Peyer's patch (tissue), 4 donors: ENCODE results near the gene BRIP1. TPM values are rescaled to one million over a fixed set of nuclear protein-coding genes. Genes with fewer than 3 reads are reported as not detected.

Experiments used
- DNase-seq, 3 donors: peaks; one replicate each; pipeline ENCODE4 v3.0.0-alpha.2; 2017 to 2019
- H3K27ac ChIP-seq, 4 donors: fragments of 200-600 bp; sonication (generic); one replicate each; pipeline ENCODE4 v1.5.1; 2016 to 2019
- H3K27me3 ChIP-seq, 2 donors: fragments of 200-600 bp; sonication (generic); one replicate each; pipeline ENCODE4 v1.5.1; 2019
- H3K36me3 ChIP-seq, 3 donors: fragments of 200-600 bp; sonication (generic); one replicate each; pipeline ENCODE4 v1.5.1; 2016 to 2019
- H3K4me1 ChIP-seq, 4 donors: fragments of 200-600 bp; sonication (generic); one replicate each; pipeline ENCODE4 v1.5.1; 2016 to 2019
- H3K4me3 ChIP-seq, 4 donors: fragments of 200-600 bp; sonication (generic); 1 replicate in 3 of 4; 2 replicates in 1 of 4; pipeline ENCODE4 v1.5.1; 2016 to 2019; ENCODE audit warnings: mild to moderate bottlenecking in 1 of 4
- H3K9me3 ChIP-seq, 4 donors: fragments of 200-600 bp; sonication (generic); one replicate each; pipeline ENCODE4 v1.5.1; 2016 to 2019; ENCODE audit warnings: mild to moderate bottlenecking in 1 of 4
- POLR2A ChIP-seq, 2 donors: fragments of 450-650 bp; IDR thresholded peaks; one replicate each; pipeline ENCODE4 v1.5.1; 2017; ENCODE audit warnings: antibody characterized with exemption in 2 of 2, mild to moderate bottlenecking in 2 of 2, moderate library complexity in 2 of 2
- total RNA-seq, 4 donors: library from RNA; depleted of rRNA; stranded (reverse); fragments of >200 nt; gene quantifications; one replicate each; pipeline ENCODE4 v1.1.0, GENCODE V29; 2016
- TF ChIP-seq, protein P1 (sequence below), 6 experiments: fragments of 450-650 bp in 4 of 6; fragments of 200-600 bp in 2 of 6; sonication (generic) in 1 of 6; IDR thresholded peaks; one replicate each; pipeline ENCODE4 v1.5.1; 2017 to 2019; ENCODE audit warnings: antibody characterized with exemption in 6 of 6, mild to moderate bottlenecking in 3 of 6, moderate library complexity in 1 of 6

BRIP1 gene
- total RNA-seq, 4 donors from 2014 or later = 4.3 to 13.2 (median 4.5) TPM

DNA sequence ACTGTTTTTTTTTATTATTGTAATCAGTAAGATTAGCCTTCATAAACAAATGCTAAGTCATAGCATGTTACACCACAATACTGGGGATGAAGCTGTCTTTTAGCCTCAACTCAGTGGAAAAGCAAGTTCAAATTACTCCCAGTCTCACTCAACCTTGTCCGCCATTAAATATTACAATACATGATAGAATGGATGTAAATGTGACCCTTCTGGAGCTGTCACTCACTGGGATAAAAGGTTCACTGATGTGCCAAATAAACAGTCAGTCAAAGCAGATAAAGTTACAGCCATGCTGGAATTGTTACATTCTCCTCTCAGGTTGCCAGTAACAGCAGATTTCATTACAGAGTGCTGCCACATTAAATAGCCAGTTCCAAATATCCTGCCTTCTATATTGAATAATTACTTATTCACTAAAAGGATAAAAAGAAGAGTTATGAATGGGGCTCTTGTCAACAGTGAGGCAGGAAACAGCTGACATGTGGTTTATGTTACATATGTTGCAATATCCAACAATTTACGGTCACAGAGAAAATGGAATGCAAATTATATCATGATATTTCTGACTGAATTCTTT, 53.4 kb downstream of the BRIP1 start:
- Histone ChIP-seq H3K36me3 (no peaks in the 10 kb centered on the region), H3K9me3 (no peaks in the 10 kb centered on the region), H3K4me1 (no peaks in the 10 kb centered on the region), H3K27me3 (no peaks in the 10 kb centered on the region), H3K4me3 (no peak overlapping the region), H3K27ac (no peak overlapping the region)
- DNase-seq = no peak
- no peak for TF ChIP-seq POLR2A (IDR thresholded peaks at IDR 0.05)
- TF ChIP-seq, protein P1, sequence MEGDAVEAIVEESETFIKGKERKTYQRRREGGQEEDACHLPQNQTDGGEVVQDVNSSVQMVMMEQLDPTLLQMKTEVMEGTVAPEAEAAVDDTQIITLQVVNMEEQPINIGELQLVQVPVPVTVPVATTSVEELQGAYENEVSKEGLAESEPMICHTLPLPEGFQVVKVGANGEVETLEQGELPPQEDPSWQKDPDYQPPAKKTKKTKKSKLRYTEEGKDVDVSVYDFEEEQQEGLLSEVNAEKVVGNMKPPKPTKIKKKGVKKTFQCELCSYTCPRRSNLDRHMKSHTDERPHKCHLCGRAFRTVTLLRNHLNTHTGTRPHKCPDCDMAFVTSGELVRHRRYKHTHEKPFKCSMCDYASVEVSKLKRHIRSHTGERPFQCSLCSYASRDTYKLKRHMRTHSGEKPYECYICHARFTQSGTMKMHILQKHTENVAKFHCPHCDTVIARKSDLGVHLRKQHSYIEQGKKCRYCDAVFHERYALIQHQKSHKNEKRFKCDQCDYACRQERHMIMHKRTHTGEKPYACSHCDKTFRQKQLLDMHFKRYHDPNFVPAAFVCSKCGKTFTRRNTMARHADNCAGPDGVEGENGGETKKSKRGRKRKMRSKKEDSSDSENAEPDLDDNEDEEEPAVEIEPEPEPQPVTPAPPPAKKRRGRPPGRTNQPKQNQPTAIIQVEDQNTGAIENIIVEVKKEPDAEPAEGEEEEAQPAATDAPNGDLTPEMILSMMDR (IDR thresholded peaks at IDR 0.05) = no peak

DNA sequence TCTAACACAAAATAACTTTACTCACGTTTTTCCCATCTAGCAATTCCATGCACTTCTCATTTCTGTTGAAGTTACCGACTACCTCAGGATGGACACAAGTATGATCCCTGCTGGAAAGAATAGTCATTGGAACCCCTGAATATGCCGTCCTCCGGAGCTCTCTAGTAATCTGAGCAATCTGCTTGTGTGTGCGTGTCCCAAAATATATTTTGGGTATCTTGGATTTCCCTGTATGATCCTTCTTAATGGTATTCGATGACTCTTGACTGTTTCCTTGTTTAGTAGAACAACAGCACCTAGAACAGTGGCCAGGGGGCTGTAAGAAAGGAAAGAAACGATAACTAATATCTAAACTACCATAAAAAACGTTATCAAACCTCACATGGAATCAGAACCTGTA, 54.9 kb downstream of the BRIP1 start:
- TF ChIP-seq POLR2A (IDR thresholded peaks at IDR 0.05) = no peak
- TF ChIP-seq, protein P1 (IDR thresholded peaks at IDR 0.05) = no peak
- Histone ChIP-seq H3K36me3 (no peaks in the 10 kb centered on the region), H3K9me3 (no peaks in the 10 kb centered on the region), H3K27me3 (no peaks in the 10 kb centered on the region), H3K27ac (no peak overlapping the region), H3K4me1 (no peaks in the 10 kb centered on the region), H3K4me3 (no peak overlapping the region)
- no peak for DNase-seq

DNA sequence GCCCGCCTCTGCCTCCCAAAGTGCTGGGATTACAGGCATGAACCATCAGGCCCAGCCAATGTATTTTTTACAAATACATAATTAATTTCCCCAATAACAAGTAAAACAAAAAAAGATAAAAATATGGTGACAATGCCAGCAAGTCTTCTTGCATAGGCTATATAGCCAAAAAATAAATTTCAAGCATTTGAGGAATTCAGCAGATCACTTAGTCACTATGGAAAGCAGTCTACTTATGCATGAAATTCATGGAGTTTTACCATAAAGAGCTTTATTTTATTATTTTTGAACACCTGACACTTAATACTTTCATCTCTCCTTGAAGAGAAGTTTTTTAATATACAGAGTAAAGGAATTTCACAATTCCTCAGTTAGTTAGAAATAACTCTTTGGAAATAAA, 56.4 kb downstream of the BRIP1 start:
- no peaks in the 10 kb centered on the region for H3K9me3 ChIP-seq
- no peak for DNase-seq
- H3K4me3 ChIP-seq = no peak overlapping the region
- no peaks in the 10 kb centered on the region for H3K4me1 ChIP-seq
- H3K27ac ChIP-seq = no peak overlapping the region
- no peaks in the 10 kb centered on the region for H3K27me3 ChIP-seq
- no peaks in the 10 kb centered on the region for H3K36me3 ChIP-seq
- TF ChIP-seq, protein P1 (IDR thresholded peaks at IDR 0.05) = no peak
- no peak for TF ChIP-seq POLR2A (IDR thresholded peaks at IDR 0.05)

DNA sequence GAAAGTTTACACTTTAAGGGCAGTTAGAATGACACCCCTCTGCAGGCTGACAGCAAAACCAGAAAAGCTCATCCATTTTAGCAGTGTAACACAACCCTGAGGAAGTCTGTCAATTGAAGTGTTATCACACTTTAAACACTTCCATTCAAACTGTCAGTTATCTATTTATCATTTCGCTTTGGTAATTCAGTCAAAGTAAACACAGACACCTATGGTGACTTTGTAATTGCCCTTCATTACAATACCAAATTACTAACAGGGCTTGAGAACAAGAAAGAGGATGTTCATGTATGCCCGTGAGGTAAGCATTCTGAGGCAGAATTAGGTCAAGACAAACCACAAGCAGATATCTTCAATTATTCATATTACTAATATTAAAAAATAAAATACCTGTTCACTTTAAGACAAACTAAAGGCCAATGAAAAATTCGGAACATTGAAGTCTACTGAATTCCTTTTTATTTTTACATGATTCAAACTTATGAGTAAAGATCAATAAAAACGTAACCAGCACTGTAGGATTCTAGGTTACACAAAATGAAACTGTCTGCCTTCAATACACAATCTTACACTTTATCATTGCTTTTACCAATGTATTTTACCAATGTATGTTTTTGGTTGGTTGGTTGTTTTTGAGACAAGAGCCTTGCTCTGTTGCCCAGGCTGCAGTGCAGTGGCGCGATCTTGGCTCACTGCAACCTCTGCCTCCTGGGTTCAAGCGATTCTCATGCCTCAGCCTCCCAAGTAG, 57.1 kb downstream of the BRIP1 start:
- TF ChIP-seq POLR2A (IDR thresholded peaks at IDR 0.05) = no peak
- TF ChIP-seq, protein P1 (IDR thresholded peaks at IDR 0.05) = no peak
- DNase-seq = no peak
- no peak overlapping the region for H3K27ac ChIP-seq

DNA sequence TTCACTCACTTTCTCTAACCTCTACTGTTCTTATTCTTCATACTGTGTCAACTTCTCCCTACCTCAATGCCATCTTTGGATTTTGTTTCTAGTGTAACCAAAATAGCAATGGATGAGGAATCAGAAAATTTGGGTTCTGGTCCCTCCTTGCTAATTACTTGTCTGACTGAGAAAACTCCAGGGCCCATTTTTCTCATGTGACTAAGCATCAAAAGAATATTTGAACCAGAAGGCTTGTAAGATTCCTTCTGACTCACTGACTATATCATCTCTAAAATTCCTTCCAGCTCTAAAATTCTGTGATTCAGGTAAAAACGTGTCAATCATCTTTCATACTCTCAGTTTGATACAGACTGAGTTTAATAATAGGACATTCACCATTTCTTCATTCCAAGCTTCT, 57.9 kb downstream of the BRIP1 start:
- no peak overlapping the region for H3K4me3 ChIP-seq
- no peak overlapping the region for H3K27ac ChIP-seq
- no peaks in the 10 kb centered on the region for H3K4me1 ChIP-seq
- no peaks in the 10 kb centered on the region for H3K9me3 ChIP-seq
- TF ChIP-seq, protein P1 (IDR thresholded peaks at IDR 0.05) = no peak
- no peak for TF ChIP-seq POLR2A (IDR thresholded peaks at IDR 0.05)
- no peaks in the 10 kb centered on the region for H3K36me3 ChIP-seq
- H3K27me3 ChIP-seq = no peaks in the 10 kb centered on the region
- no peak for DNase-seq

More for the DNA sequence above, 57.1 kb downstream of the BRIP1 start:
- no peaks in the 10 kb centered on the region for H3K27me3 ChIP-seq
- no peaks in the 10 kb centered on the region for H3K4me1 ChIP-seq
- H3K4me3 ChIP-seq = no peak overlapping the region
- H3K36me3 ChIP-seq = no peaks in the 10 kb centered on the region
- no peaks in the 10 kb centered on the region for H3K9me3 ChIP-seq
